ENCODE results near the gene PDE8B. TPM values are rescaled to one million over a fixed set of nuclear protein-coding genes. Genes with fewer than 3 reads are reported as not detected.

PDE8B gene
- 0.45 and 0.54 TPM in 2 replicates for total RNA-seq (2014; rRNA removed; shearing (Covaris generic))
- polyA plus RNA-seq (2016; fragmentation: Nextera tagmentation; extraction: Ambion mirVana), result 0.91 and 1.7 TPM in 2 replicates
- long read RNA-seq, result 0 reads

GRCh38 chr5:77210091-77210963 is at the start of gene PDE8B:
TSS of gene PDE8B (plus strand) at chr5:77210680. CDS start at chr5:77210926, 246 bp downstream.
- Mint-ChIP-seq H3K27ac (no peak within 1 kb of the TSS), H3K4me3 (peak within 1 kb of the TSS; percentile 80), H3K36me3 (ENCODE audit: low read depth) (no peaks in the 10 kb centered on the region), H3K4me1 (peaks cover 11% of the 10 kb centered on the region), H3K9me3 (no peaks in the 10 kb centered on the region), H3K27me3 (ENCODE audit: insufficient read depth, low read depth, poor library complexity) (peaks cover 28% of the 10 kb centered on the region)
- peak; percentile 79 for ATAC-seq
- H3K36me3 ChIP-seq (ENCODE audit: insufficient read depth), result no peaks in the 10 kb centered on the region
- peaks cover 3% of the 10 kb centered on the region; the same call in 1 of the 2 replicates for H3K4me1 ChIP-seq (ENCODE audit: insufficient read depth)
- peak; percentile 51 for DNase-seq (ENCODE audit: low spot score)
- TF ChIP-seq CTCF (conservative IDR thresholded peaks at IDR 0.05; ENCODE audit: low read depth in 2 of 2), result no peak
- TF ChIP-seq ZNF331 (CRISPR knock-in tag; IDR thresholded peaks at IDR 0.05; ENCODE audit: low read depth), result no peak
- no peak for TF ChIP-seq NANOG (IDR thresholded peaks at IDR 0.05; ENCODE audit: borderline replicate concordance)
- no peak for TF ChIP-seq JUNB (IDR thresholded peaks at IDR 0.05; ENCODE audit: unreplicated experiment)
- TF ChIP-seq STAT1 (IDR thresholded peaks at IDR 0.05; ENCODE audit: unreplicated experiment), result no peak
- TF ChIP-seq, protein P1, sequence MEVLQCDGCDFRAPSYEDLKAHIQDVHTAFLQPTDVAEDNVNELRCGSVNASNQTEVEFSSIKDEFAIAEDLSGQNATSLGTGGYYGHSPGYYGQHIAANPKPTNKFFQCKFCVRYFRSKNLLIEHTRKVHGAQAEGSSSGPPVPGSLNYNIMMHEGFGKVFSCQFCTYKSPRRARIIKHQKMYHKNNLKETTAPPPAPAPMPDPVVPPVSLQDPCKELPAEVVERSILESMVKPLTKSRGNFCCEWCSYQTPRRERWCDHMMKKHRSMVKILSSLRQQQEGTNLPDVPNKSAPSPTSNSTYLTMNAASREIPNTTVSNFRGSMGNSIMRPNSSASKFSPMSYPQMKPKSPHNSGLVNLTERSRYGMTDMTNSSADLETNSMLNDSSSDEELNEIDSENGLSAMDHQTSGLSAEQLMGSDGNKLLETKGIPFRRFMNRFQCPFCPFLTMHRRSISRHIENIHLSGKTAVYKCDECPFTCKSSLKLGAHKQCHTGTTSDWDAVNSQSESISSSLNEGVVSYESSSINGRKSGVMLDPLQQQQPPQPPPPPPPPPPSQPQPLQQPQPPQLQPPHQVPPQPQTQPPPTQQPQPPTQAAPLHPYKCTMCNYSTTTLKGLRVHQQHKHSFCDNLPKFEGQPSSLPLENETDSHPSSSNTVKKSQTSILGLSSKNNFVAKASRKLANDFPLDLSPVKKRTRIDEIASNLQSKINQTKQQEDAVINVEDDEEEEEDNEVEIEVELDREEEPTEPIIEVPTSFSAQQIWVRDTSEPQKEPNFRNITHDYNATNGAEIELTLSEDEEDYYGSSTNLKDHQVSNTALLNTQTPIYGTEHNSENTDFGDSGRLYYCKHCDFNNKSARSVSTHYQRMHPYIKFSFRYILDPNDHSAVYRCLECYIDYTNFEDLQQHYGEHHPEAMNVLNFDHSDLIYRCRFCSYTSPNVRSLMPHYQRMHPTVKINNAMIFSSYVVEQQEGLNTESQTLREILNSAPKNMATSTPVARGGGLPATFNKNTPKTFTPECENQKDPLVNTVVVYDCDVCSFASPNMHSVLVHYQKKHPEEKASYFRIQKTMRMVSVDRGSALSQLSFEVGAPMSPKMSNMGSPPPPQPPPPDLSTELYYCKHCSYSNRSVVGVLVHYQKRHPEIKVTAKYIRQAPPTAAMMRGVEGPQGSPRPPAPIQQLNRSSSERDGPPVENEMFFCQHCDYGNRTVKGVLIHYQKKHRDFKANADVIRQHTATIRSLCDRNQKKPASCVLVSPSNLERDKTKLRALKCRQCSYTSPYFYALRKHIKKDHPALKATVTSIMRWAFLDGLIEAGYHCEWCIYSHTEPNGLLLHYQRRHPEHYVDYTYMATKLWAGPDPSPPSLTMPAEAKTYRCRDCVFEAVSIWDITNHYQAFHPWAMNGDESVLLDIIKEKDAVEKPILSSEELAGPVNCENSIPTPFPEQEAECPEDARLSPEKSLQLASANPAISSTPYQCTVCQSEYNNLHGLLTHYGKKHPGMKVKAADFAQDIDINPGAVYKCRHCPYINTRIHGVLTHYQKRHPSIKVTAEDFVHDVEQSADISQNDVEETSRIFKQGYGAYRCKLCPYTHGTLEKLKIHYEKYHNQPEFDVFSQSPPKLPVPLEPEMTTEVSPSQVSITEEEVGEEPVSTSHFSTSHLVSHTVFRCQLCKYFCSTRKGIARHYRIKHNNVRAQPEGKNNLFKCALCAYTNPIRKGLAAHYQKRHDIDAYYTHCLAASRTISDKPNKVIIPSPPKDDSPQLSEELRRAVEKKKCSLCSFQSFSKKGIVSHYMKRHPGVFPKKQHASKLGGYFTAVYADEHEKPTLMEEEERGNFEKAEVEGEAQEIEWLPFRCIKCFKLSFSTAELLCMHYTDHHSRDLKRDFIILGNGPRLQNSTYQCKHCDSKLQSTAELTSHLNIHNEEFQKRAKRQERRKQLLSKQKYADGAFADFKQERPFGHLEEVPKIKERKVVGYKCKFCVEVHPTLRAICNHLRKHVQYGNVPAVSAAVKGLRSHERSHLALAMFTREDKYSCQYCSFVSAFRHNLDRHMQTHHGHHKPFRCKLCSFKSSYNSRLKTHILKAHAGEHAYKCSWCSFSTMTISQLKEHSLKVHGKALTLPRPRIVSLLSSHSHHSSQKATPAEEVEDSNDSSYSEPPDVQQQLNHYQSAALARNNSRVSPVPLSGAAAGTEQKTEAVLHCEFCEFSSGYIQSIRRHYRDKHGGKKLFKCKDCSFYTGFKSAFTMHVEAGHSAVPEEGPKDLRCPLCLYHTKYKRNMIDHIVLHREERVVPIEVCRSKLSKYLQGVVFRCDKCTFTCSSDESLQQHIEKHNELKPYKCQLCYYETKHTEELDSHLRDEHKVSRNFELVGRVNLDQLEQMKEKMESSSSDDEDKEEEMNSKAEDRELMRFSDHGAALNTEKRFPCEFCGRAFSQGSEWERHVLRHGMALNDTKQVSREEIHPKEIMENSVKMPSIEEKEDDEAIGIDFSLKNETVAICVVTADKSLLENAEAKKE (CRISPR knock-in tag; IDR thresholded peaks at IDR 0.05), result no peak
- no peak for TF ChIP-seq CREB1 (CRISPR knock-in tag; IDR thresholded peaks at IDR 0.05; ENCODE audit: low read depth)
- TF ChIP-seq ZNF114 (CRISPR knock-in tag; IDR thresholded peaks at IDR 0.05), result no peak
- TF ChIP-seq EZH2 (IDR thresholded peaks at IDR 0.05; ENCODE audit: low read depth, unreplicated experiment), result no peak
- TF ChIP-seq, protein P2, sequence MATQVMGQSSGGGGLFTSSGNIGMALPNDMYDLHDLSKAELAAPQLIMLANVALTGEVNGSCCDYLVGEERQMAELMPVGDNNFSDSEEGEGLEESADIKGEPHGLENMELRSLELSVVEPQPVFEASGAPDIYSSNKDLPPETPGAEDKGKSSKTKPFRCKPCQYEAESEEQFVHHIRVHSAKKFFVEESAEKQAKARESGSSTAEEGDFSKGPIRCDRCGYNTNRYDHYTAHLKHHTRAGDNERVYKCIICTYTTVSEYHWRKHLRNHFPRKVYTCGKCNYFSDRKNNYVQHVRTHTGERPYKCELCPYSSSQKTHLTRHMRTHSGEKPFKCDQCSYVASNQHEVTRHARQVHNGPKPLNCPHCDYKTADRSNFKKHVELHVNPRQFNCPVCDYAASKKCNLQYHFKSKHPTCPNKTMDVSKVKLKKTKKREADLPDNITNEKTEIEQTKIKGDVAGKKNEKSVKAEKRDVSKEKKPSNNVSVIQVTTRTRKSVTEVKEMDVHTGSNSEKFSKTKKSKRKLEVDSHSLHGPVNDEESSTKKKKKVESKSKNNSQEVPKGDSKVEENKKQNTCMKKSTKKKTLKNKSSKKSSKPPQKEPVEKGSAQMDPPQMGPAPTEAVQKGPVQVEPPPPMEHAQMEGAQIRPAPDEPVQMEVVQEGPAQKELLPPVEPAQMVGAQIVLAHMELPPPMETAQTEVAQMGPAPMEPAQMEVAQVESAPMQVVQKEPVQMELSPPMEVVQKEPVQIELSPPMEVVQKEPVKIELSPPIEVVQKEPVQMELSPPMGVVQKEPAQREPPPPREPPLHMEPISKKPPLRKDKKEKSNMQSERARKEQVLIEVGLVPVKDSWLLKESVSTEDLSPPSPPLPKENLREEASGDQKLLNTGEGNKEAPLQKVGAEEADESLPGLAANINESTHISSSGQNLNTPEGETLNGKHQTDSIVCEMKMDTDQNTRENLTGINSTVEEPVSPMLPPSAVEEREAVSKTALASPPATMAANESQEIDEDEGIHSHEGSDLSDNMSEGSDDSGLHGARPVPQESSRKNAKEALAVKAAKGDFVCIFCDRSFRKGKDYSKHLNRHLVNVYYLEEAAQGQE (IDR thresholded peaks at IDR 0.05; ENCODE audit: unreplicated experiment), result no peak
- TF ChIP-seq, protein P3, sequence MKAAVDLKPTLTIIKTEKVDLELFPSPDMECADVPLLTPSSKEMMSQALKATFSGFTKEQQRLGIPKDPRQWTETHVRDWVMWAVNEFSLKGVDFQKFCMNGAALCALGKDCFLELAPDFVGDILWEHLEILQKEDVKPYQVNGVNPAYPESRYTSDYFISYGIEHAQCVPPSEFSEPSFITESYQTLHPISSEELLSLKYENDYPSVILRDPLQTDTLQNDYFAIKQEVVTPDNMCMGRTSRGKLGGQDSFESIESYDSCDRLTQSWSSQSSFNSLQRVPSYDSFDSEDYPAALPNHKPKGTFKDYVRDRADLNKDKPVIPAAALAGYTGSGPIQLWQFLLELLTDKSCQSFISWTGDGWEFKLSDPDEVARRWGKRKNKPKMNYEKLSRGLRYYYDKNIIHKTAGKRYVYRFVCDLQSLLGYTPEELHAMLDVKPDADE (IDR thresholded peaks at IDR 0.05), result no peak
- TF ChIP-seq POLR2AphosphoS5 (IDR thresholded peaks at IDR 0.05; ENCODE audit: low read depth), result no peak
- TF ChIP-seq EZH2phosphoT487 (IDR thresholded peaks at IDR 0.05; ENCODE audit: unreplicated experiment), result no peak
- peaks cover 84% of the 10 kb centered on the region for H3K27me3 ChIP-seq (ENCODE audit: insufficient read depth)
- H3K4me2 ChIP-seq, result peak within 1 kb of the TSS; percentile 86
- H2AFZ ChIP-seq, result peak within 1 kb of the TSS; percentile 95
- H3K79me2 ChIP-seq (replicated peaks; ENCODE audit: insufficient read depth), result no peaks in the 10 kb centered on the region
- H4K20me1 ChIP-seq (replicated peaks; ENCODE audit: insufficient read depth), result peaks cover 13% of the 10 kb centered on the region; the same call in 1 of the 2 replicates
- no peaks in the 10 kb centered on the region for H3F3A ChIP-seq (replicated peaks; ENCODE audit: low read depth)
- peak within 1 kb of the TSS; percentile 73 for H3K4me3 ChIP-seq
- H3K27ac ChIP-seq (ENCODE audit: low read depth), result no peak within 1 kb of the TSS
- H3K9me2 ChIP-seq (ENCODE audit: insufficient read depth), result no peaks in the 10 kb centered on the region

Data from GM23338 (cell line).